Osteoblast (primary cell): ENCODE data around the gene SEC24D. TPM values are rescaled to one million over a fixed set of nuclear protein-coding genes. Genes with fewer than 3 reads are reported as not detected.

Experiments used
- DNase-seq: peaks from one replicate; pipeline ENCODE4 v3.0.0; 2011; ENCODE audit warnings: low spot score, mixed read lengths; ENCODE audit not compliant: insufficient read length; ENCODE audit errors: missing footprints
- H2AFZ ChIP-seq: 2 replicates; pipeline ENCODE4 v1.6.0; 2011; ENCODE audit warnings: mild to moderate bottlenecking, low read length
- H3K27ac ChIP-seq: 2 replicates; pipeline ENCODE4 v1.5.1; 2011; ENCODE audit warnings: mild to moderate bottlenecking, low read depth, low read length, moderate library complexity
- H3K27me3 ChIP-seq: 2 replicates; pipeline ENCODE4 v1.6.0; 2012; ENCODE audit warnings: mild to moderate bottlenecking, control low read depth, inconsistent platforms, low read length, moderate library complexity; ENCODE audit not compliant: insufficient read depth
- H3K36me3 ChIP-seq: 2 replicates; pipeline ENCODE4 v1.5.1; 2011; ENCODE audit warnings: mild to moderate bottlenecking, low read length, control low read depth, moderate library complexity; ENCODE audit not compliant: insufficient read depth
- H3K4me1 ChIP-seq: 2 replicates; pipeline ENCODE4 v1.5.1; 2011; ENCODE audit warnings: mild to moderate bottlenecking, low read length, control low read depth, moderate library complexity; ENCODE audit not compliant: insufficient read depth
- H3K4me2 ChIP-seq: 2 replicates; pipeline ENCODE4 v1.6.0; 2011; ENCODE audit warnings: mild to moderate bottlenecking, low read length; ENCODE audit not compliant: insufficient read depth
- H3K4me3 ChIP-seq: fragments of 200-600 bp; sonication (generic); 3 replicates; pipeline ENCODE4 v1.5.1; 2012; ENCODE audit warnings: mild to moderate bottlenecking, low read length, inconsistent platforms; ENCODE audit not compliant: insufficient read depth
- H3K79me2 ChIP-seq: 2 replicates; pipeline ENCODE4 v1.6.0; 2012; ENCODE audit warnings: mild to moderate bottlenecking, low read length, control low read depth, inconsistent platforms; ENCODE audit not compliant: insufficient read depth
- H3K9me3 ChIP-seq: 2 replicates; pipeline ENCODE4 v1.5.1; 2011; ENCODE audit warnings: low read depth, low read length, control low read depth
- H4K20me1 ChIP-seq: 2 replicates; pipeline ENCODE4 v1.6.0; 2012; ENCODE audit warnings: mild to moderate bottlenecking, low read length, control low read depth; ENCODE audit not compliant: insufficient read depth
- CTCF ChIP-seq: IDR thresholded peaks from 2 replicates; pipeline ENCODE4 v1.5.1; 2011; ENCODE audit warnings: mild to moderate bottlenecking, low read depth, low read length, moderate library complexity; ENCODE audit errors: extremely low read depth
- total RNA-seq: library from RNA; depleted of rRNA; stranded (reverse); fragments of >200 nt; gene quantifications from 2 replicates; pipeline ENCODE4 v1.2.3, GENCODE V29; 2012

SEC24D gene
- total RNA-seq, 1 donor: 116 TPM

- Histone ChIP-seq H3K79me2 (no peaks in the 10 kb centered on the region), H3K4me3 (peak overlapping the region; percentile 22), H3K36me3 (no peaks in the 10 kb centered on the region), H3K9me3 (no peaks in the 10 kb centered on the region), H3K27me3 (no peaks in the 10 kb centered on the region), H3K4me2 (peak overlapping the region; percentile 61), H2AFZ (peak overlapping the region; percentile 78), H3K4me1 (peaks cover 9% of the 10 kb centered on the region), H3K27ac (no peak overlapping the region), H4K20me1 (no peaks in the 10 kb centered on the region)
- DNase-seq: peak; percentile 55
- peak; percentile 86 for TF ChIP-seq CTCF
Measured at GRCh38 chr4:118865091-118865708, 29.3 kb upstream of the SEC24D start.

GRCh38 chr4:118858779-118859178, 22.9 kb upstream of the SEC24D start:
- TF ChIP-seq CTCF: no peak

GRCh38 chr4:118857760-118858159, 21.8 kb upstream of the SEC24D start:
- Histone ChIP-seq H3K27me3 (no peaks in the 10 kb centered on the region), H3K36me3 (no peaks in the 10 kb centered on the region), H3K4me2 (no peak overlapping the region), H3K4me1 (no peaks in the 10 kb centered on the region), H2AFZ (peak overlapping the region; percentile 70), H3K9me3 (no peaks in the 10 kb centered on the region), H3K4me3 (no peak overlapping the region), H3K79me2 (no peaks in the 10 kb centered on the region), H4K20me1 (no peaks in the 10 kb centered on the region), H3K27ac (no peak overlapping the region)
- no peak for DNase-seq
- TF ChIP-seq CTCF: no peak

More at GRCh38 chr4:118858779-118859178, 22.9 kb upstream of the SEC24D start:
- H2AFZ ChIP-seq: no peak overlapping the region
- no peaks in the 10 kb centered on the region for H3K9me3 ChIP-seq
- no peaks in the 10 kb centered on the region for H3K4me1 ChIP-seq
- no peak overlapping the region for H3K4me3 ChIP-seq
- H3K79me2 ChIP-seq: no peaks in the 10 kb centered on the region
- H3K27ac ChIP-seq: no peak overlapping the region
- H3K27me3 ChIP-seq: no peaks in the 10 kb centered on the region
- H3K4me2 ChIP-seq: no peak overlapping the region
- no peaks in the 10 kb centered on the region for H3K36me3 ChIP-seq
- DNase-seq: no peak
- no peaks in the 10 kb centered on the region for H4K20me1 ChIP-seq

GRCh38 chr4:118850488-118851173, 14.7 kb upstream of the SEC24D start:
- Histone ChIP-seq H4K20me1 (no peaks in the 10 kb centered on the region), H3K4me2 (peak overlapping the region; percentile 87), H3K9me3 (no peaks in the 10 kb centered on the region), H3K79me2 (no peaks in the 10 kb centered on the region), H3K27ac (no peak overlapping the region), H3K27me3 (no peaks in the 10 kb centered on the region), H2AFZ (peak overlapping the region; percentile 93), H3K4me1 (no peaks in the 10 kb centered on the region), H3K36me3 (no peaks in the 10 kb centered on the region), H3K4me3 (peak overlapping the region; percentile 68)
- TF ChIP-seq CTCF: no peak
- no peak for DNase-seq
